HCT116 (cell line): ENCODE results near the gene THRB. TPM values are rescaled to one million over a fixed set of nuclear protein-coding genes. Genes with fewer than 3 reads are reported as not detected.

Experiments used
- ATAC-seq: fragments of 200-7000 bp; cut with Tn5 transposase; 2 replicates; pipeline ENCODE4 v1.9.1; 2020; ENCODE audit warnings: mild to moderate bottlenecking, moderate library complexity
- BruUV-seq: library from RNA; stranded (reverse); fragments of 400-500 nt; replicated peaks from 2 replicates; lab custom pipeline; 2021; lab: Mats Ljungman, UMichigan
- CTCF ChIA-PET: fragments of 300-600 bp; sonication (Branson Sonifier 250); formaldehyde crosslinking; loops from one replicate; lab custom pipeline; 2021; ENCODE audit warnings: antibody characterized with exemption; lab: Charles Lee
- POLR2A ChIA-PET: fragments of 300-600, 350-600 bp; sonication (Branson Sonifier 250); formaldehyde crosslinking; loops from one replicate; lab custom pipeline; 2021; ENCODE audit warnings: antibody characterized with exemption; lab: Charles Lee
- RAD21 ChIA-PET, 2 experiments: fragments of 300-600 bp; sonication (Branson Sonifier 250); formaldehyde crosslinking; loops; one replicate each; lab custom pipeline; 2023; ENCODE audit warnings: low total read pairs in 2 of 2; ENCODE audit not compliant: uncharacterized antibody in 2 of 2, unreplicated experiment in 2 of 2, low non-redundant PET in 1 of 2; lab: Charles Lee
- DNase-seq: peaks from one replicate; pipeline ENCODE4 v3.0.0-alpha.2; 2010; ENCODE audit warnings: low read depth, low spot score
- H2AFZ ChIP-seq: fragments of 200-600 bp; shearing (Covaris generic), sonication (generic); 2 replicates; pipeline ENCODE4 v1.6.1; 2017; ENCODE audit warnings: low read depth, mixed run types, mixed read lengths, antibody characterized with exemption, low read length; ENCODE audit not compliant: poor library complexity, severe bottlenecking
- H3K27ac ChIP-seq: 2 replicates; pipeline ENCODE4 v1.5.1; 2012; ENCODE audit warnings: low read depth, low read length
- H3K27me3 ChIP-seq: fragments of 200-600 bp; sonication (generic); 2 replicates; pipeline ENCODE4 v1.6.1; 2016; ENCODE audit warnings: mixed run types, low read length, mixed read lengths; ENCODE audit not compliant: insufficient read depth
- H3K36me3 ChIP-seq, 2 experiments: fragments of 200-500 bp in 1 of 2; fragments of 200-600 bp in 1 of 2; sonication (Bioruptor generic) in 1 of 2; sonication (generic) in 1 of 2; 2 replicates each; pipeline versions ENCODE4 v1.5.1 to v1.6.1; 2014 to 2016; ENCODE audit warnings: low read length in 2 of 2, inconsistent platforms in 1 of 2, mixed read lengths in 1 of 2, mixed run types in 1 of 2; ENCODE audit not compliant: insufficient read depth in 2 of 2, control insufficient read depth in 1 of 2
- H3K4me1 ChIP-seq, 2 experiments: fragments of 200-600 bp in 1 of 2; sonication (generic) in 1 of 2; 2 replicates each; pipeline versions ENCODE4 v1.5.1 to v1.6.1; 2012 to 2017; ENCODE audit warnings: low read length in 2 of 2, inconsistent platforms in 1 of 2, mild to moderate bottlenecking in 1 of 2, mixed read lengths in 1 of 2, mixed run types in 1 of 2, moderate library complexity in 1 of 2; ENCODE audit not compliant: insufficient read depth in 2 of 2, control insufficient read depth in 1 of 2
- H3K4me2 ChIP-seq: fragments of 200-600 bp; sonication (generic); 2 replicates; pipeline ENCODE4 v1.6.1; 2017; ENCODE audit warnings: mixed run types, low read length, mixed read lengths
- H3K4me3 ChIP-seq, 2 experiments: fragments of 200-600 bp in 1 of 2; sonication (generic) in 1 of 2; replicated peaks in 1 of 2; 2 replicates each; pipeline ENCODE4 v1.5.1; 2011 to 2016; ENCODE audit warnings: low read length in 2 of 2, control low read depth in 1 of 2, low read depth in 1 of 2, mild to moderate bottlenecking in 1 of 2, mixed read lengths in 1 of 2, mixed run types in 1 of 2
- H3K79me2 ChIP-seq: fragments of 200-600 bp; sonication (generic); 2 replicates; pipeline ENCODE4 v1.6.1; 2017; ENCODE audit warnings: mild to moderate bottlenecking, mixed run types, low read length, moderate library complexity, mixed read lengths; ENCODE audit not compliant: insufficient read depth
- H3K9ac ChIP-seq: fragments of 200-600 bp; sonication (generic); 2 replicates; pipeline ENCODE4 v1.6.1; 2016; ENCODE audit warnings: low read length, mixed read lengths
- H3K9me2 ChIP-seq: fragments of 200-600 bp; sonication (generic), shearing (Covaris generic); 2 replicates; pipeline ENCODE4 v1.6.1; 2017; ENCODE audit warnings: mixed run types, mild to moderate bottlenecking, moderate library complexity; ENCODE audit not compliant: insufficient read depth
- H3K9me3 ChIP-seq, 2 experiments: fragments of 200-500 bp in 1 of 2; fragments of 200-600 bp in 1 of 2; sonication (Bioruptor generic) in 1 of 2; sonication (generic) in 1 of 2; 2 replicates each; pipeline ENCODE4 v1.6.1; 2014 to 2017; ENCODE audit warnings: low read length in 2 of 2, mixed read lengths in 2 of 2, inconsistent platforms in 1 of 2, low read depth in 1 of 2, mild to moderate bottlenecking in 1 of 2, mixed run types in 1 of 2, moderate library complexity in 1 of 2; ENCODE audit not compliant: control insufficient read depth in 1 of 2, insufficient read depth in 1 of 2
- H4K20me1 ChIP-seq: fragments of 200-600 bp; sonication (generic), shearing (Covaris generic); 2 replicates; pipeline ENCODE4 v1.6.1; 2017; ENCODE audit warnings: mixed run types, mild to moderate bottlenecking, moderate library complexity; ENCODE audit not compliant: insufficient read depth
- CBX3 ChIP-seq: IDR thresholded peaks from 2 replicates; pipeline ENCODE4 v1.6.1; 2012; ENCODE audit warnings: low read depth
- EGR1 ChIP-seq: IDR thresholded peaks from 2 replicates; pipeline ENCODE4 v1.6.1; 2012; ENCODE audit warnings: low read depth
- JUND ChIP-seq: IDR thresholded peaks from 2 replicates; pipeline ENCODE4 v1.6.1; 2012
- POLR2AphosphoS5 ChIP-seq: IDR thresholded peaks from 2 replicates; pipeline ENCODE4 v1.6.1; 2011; ENCODE audit warnings: mild to moderate bottlenecking, low read depth, low read length, moderate library complexity
- SP1 ChIP-seq: IDR thresholded peaks from 2 replicates; pipeline ENCODE4 v1.6.1; 2012; ENCODE audit warnings: low read depth
- YY1 ChIP-seq: IDR thresholded peaks from 2 replicates; pipeline ENCODE4 v1.6.1; 2011; ENCODE audit warnings: low read length, low read depth, moderate library complexity, mild to moderate bottlenecking; ENCODE audit not compliant: insufficient replicate concordance; ENCODE audit errors: extremely low read depth
- ZNF274 ChIP-seq: fragments of 200-500 bp; sonication (Bioruptor generic); IDR thresholded peaks from 2 replicates; pipeline ENCODE4 v1.6.1; 2014; ENCODE audit warnings: mild to moderate bottlenecking, low read depth, low read length, inconsistent platforms
- intact Hi-C: fragments of 100-400 bp; cut with micrococcal nuclease; formaldehyde crosslinking; loops from 2 replicates; pipeline ENCODE4 v1.10.0; 2022
- total RNA-seq: library from RNA; stranded (reverse); gene quantifications from one replicate; pipeline ENCODE4 v1.2.1, GENCODE V29; 2021; ENCODE audit not compliant: unreplicated experiment
- TF ChIP-seq, protein P1 (sequence below): IDR thresholded peaks from 2 replicates; pipeline ENCODE4 v1.6.1; 2011; ENCODE audit warnings: mild to moderate bottlenecking, low read length, moderate library complexity; ENCODE audit not compliant: insufficient replicate concordance; ENCODE audit errors: extremely low read depth

Gene THRB
- total RNA-seq, 1 experiment from 2014 or later, result 2.5 TPM

GRCh38 chr3:24315971-24316370 lies 178.7 kb downstream of the THRB start:
- Histone ChIP-seq H3K9me2 (no peaks in the 10 kb centered on the region), H2AFZ (no peak overlapping the region), H4K20me1 (no peaks in the 10 kb centered on the region), H3K4me3 (no peak overlapping the region), H3K9ac (no peak overlapping the region), H3K27me3 (no peaks in the 10 kb centered on the region), H3K9me3 (no peaks in the 10 kb centered on the region), H3K79me2 (no peaks in the 10 kb centered on the region), H3K4me1 (peaks cover 0 to 27% of the 10 kb centered on the region in 2 experiments; a peak in 2 of 4 replicates), H3K4me2 (no peak overlapping the region), H3K27ac (no peak overlapping the region), H3K36me3 (no peaks in the 10 kb centered on the region)
- CTCF ChIA-PET, result no interaction called here
- no peak for ATAC-seq
- intact Hi-C loops, result no loop called here
- no TSS peak for BruUV-seq
- TF ChIP-seq POLR2AphosphoS5 (no peak), ZNF274 (no peak), CBX3 (no peak), SP1 (no peak), EGR1 (no peak)
- TF ChIP-seq, protein P1, sequence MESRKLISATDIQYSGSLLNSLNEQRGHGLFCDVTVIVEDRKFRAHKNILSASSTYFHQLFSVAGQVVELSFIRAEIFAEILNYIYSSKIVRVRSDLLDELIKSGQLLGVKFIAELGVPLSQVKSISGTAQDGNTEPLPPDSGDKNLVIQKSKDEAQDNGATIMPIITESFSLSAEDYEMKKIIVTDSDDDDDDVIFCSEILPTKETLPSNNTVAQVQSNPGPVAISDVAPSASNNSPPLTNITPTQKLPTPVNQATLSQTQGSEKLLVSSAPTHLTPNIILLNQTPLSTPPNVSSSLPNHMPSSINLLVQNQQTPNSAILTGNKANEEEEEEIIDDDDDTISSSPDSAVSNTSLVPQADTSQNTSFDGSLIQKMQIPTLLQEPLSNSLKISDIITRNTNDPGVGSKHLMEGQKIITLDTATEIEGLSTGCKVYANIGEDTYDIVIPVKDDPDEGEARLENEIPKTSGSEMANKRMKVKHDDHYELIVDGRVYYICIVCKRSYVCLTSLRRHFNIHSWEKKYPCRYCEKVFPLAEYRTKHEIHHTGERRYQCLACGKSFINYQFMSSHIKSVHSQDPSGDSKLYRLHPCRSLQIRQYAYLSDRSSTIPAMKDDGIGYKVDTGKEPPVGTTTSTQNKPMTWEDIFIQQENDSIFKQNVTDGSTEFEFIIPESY, result no peak
- RAD21 ChIA-PET, result no interaction called here
- no peak for DNase-seq
- POLR2A ChIA-PET, result no interaction called here

DNA sequence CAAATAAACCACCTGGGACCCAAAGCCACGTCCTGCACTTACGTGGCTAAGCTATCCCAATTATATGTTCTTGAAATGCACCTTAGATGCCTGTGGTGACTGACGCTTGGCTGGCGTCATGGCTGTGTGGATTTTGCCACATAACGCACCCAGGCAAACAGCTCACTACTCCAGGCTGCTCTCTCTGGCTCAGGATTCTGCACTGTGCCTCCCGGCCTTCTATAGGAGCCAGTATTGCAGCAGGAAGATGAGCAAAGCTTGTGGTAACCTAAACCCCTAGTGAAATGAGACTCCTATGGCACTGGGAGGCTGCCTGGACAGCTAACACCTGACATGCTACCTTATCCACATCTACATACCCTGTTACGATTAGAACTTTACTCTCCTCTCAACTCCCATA lies 179.3 kb downstream of the THRB start:
- H3K9ac ChIP-seq, result no peak overlapping the region
- no peak for TF ChIP-seq YY1
- TF ChIP-seq JUND, result no peak
- TF ChIP-seq, all 23 proteins: peak for 0
- BruUV-seq, result no TSS peak
- peaks cover 0 to 27% of the 10 kb centered on the region in 2 experiments; a peak in 2 of 4 replicates for H3K4me1 ChIP-seq
- intact Hi-C loops, result no loop called here
- H2AFZ ChIP-seq, result no peak overlapping the region
- DNase-seq (no peak), ATAC-seq (no peak)
- H3K9me2 ChIP-seq, result no peaks in the 10 kb centered on the region
- no peaks in the 10 kb centered on the region for H3K27me3 ChIP-seq
- H3K4me3 ChIP-seq, result no peak overlapping the region
- no peaks in the 10 kb centered on the region for H4K20me1 ChIP-seq
- ChIA-PET POLR2A (no interaction called here), CTCF (no interaction called here), RAD21 (no interaction called here)
- no peaks in the 10 kb centered on the region for H3K36me3 ChIP-seq
- H3K9me3 ChIP-seq, result no peaks in the 10 kb centered on the region
- H3K27ac ChIP-seq, result no peak overlapping the region
- H3K79me2 ChIP-seq, result no peaks in the 10 kb centered on the region
- no peak overlapping the region for H3K4me2 ChIP-seq
